ENCODE measurements around the gene LACRT.
"Not testable (repeated sequence)": the region's sequence is repeated elsewhere in the genome, so short reads cannot be mapped to it uniquely, and the experiment has no call there.

The LACRT gene, protein sequence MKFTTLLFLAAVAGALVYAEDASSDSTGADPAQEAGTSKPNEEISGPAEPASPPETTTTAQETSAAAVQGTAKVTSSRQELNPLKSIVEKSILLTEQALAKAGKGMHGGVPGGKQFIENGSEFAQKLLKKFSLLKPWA

DNA sequence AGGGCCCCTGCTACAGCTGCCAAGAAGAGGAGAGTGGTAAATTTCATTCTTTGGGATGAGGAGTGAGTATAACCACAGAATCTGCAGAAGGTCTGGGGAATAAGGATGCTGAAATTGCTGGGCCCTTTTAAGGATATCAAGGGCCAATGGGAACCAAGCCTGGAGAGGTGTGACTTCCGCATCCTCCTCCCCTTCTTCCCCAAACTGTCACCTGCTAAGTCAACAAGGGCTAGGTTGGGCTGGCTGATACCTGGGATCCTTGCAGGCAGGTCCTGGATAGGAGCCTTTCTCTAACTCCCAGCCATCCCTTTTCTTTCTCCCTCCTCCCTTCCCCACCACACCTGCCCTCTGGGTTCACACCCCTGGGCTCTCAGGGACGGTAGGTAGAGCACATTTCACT is at the start of gene LACRT:
Gene LACRT, minus strand, starts transcription at position 101 of the 400 bp plus-strand sequence. Its CDS starts 54 bp downstream, at position 47.
- DNase-seq (ENCODE audit: low read depth in 4 of 4, low spot score in 1 of 4), result no peak

DNA sequence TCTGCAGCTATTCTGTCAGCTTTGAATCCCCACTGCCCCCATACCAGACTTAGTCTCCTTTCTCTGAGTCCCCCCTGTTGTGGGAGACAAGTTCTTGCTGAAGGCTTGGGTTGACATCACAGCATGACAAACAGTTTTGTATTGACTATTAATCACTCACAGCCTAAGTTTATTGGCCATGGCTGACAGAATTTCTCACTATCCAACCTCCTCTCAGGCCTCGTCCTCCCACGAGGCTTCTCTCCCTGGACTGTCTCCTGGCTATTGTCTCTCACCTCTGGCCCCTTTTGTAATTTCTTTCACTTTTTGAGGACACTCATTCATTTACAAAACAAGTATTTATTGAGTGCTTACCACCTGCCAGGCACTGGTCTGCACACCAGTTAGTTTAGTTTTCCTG is 48.7 kb upstream of the LACRT start:
- no peak for DNase-seq (ENCODE audit: low read depth in 4 of 4, low spot score in 1 of 4)

DNA sequence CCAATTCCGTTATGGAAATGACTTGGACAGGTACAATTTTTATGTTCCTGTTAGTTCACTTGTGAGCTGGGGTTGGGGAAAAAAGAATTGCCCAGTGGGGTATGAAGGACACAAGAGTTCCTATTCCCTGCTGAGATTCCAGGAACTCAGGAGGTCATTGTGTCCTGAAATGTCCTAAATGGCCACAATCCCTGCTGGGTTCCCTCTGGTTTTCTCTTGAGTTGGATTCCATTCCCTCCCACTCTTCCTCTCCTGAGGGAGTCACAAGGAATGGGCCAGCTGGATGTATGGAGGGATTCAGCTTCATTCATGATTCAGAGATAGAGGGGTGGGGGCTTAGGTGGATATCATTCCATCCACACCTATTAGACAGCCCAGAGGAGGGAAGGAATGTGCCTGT is 48.0 kb upstream of the LACRT start:
- DNase-seq (ENCODE audit: low read depth in 4 of 4, low spot score in 1 of 4), result no peak

DNA sequence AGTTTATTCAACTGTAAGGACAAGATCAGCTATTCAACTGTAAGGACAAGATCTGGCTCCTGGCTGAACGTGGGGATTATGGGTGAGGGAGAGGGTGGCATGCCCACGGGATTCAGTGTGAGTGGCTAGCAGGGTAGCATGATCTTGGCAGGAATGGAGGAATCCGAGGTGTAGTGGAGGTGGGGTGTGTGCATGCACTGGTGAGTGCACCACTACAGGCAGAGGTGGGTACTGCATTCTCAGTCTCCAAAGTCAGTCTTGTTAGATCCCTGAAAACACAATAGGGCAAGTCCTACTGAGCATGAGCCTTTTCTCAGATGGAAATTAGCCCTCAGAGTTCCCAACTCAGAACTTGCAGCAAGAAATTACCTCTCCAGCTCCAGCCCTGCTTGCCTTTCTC is 45.7 kb upstream of the LACRT start:
- DNase-seq (ENCODE audit: low read depth in 4 of 4, low spot score in 1 of 4), result peak in 2 of 4 experiments; percentile 2 to 7

DNA sequence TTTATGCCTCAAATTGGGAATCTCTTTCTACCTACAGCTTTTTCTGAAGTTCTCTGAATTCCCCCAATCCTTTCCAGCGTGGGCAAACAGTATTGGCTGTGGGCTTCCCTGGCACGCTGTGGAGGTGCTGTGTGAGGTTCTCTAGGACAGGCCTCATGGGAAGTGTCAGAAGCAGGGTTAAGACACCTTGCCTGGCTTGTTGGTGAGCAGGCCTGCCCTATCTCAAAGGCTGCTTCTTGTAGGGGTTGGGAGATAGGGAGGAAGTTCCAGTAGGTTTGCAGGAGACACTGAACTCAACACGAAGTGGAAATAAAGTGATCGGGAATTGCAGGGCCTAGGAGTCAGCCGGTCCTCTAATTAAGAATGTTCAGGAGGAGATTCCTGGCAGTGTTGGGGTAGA is 43.4 kb upstream of the LACRT start:
- DNase-seq (ENCODE audit: low read depth in 4 of 4, low spot score in 1 of 4), result no peak

DNA sequence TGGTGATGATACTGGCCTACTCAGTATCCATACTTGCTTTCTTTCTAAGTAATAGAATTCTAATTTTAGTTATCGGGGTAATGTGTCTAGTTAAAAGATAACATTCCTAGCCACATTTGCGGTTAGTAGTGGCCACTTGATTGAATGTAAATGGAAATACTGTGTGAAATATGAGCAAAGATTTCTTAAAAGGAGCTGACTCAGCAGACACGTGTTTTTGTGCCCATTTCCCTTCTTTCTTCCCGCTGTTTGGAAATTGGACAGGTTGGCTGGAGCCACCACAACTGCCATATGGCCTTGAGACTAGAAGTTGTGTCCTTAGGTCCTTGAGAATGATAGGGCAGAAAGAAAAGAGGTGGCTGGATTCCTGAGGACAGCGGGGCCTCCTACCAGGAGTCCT is 33.2 kb upstream of the LACRT start:
- no peak for DNase-seq (ENCODE audit: low read depth in 4 of 4, low spot score in 1 of 4)

DNA sequence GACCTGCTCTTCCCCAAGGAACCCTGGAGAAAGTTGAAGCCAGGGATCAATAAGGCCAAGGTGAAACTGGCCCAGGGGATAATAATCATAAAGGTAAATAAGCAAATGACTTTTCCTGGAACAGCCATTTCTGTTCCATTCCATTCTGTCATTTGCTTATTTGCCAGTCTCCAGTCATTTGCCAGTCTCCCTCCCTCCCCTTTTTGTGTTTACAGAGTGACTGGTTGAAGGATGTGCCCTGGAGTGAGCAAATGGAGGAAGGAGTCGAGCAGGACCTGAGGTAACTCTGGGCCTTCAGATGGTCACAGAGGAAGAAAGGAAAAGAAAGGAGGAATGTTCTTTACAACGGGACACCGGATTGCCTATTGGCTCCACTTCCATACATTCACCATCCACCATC is 31.3 kb upstream of the LACRT start:
- no peak for DNase-seq (ENCODE audit: low read depth in 4 of 4, low spot score in 1 of 4)

DNA sequence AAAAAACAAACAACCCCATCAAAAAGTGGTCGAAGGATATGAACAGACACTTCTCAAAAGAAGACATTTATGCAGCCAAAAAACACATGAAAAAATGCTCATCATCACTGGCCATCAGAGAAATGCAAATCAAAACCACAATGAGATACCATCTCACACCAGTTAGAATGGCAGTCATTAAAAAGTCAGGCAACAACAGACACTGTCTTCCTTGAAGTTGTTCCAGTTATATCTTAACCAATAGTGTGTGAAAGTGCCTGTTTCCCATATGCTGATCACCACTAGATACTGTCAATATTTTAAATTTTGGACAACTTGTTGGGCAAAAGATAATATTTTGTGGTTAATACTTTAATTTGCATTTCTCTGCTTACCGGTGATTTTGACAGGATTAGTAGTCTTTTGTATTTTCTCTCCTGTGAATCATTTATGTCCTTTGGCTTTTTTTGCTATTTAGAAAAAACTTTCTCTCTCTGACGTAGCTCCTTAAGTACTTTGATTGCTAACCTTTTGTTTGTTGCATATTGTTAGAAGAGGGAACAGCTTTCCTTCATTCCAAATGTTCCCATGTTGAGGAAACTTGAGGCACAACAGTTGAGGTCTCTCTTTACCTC is 30.4 kb upstream of the LACRT start:
- DNase-seq (ENCODE audit: low read depth in 4 of 4, low spot score in 1 of 4), result not testable (repeated sequence)

DNA sequence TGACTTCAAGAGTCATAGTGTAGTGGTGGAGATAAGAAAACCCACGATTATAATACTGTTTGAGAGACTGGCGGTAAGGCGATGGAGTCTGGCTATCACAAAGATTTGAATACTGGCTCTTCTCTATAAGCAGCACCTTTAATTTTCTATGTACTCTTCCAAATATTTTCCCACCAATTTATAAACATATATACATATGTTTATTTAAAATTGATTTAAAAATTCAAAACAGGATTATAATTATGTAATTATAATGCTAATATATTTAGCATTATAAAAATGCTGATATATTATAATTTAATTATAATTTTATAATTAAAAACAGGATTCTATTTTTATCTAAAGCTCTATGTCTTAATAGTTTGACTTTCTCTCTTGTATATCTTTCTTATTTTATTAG is 28.9 kb upstream of the LACRT start:
- DNase-seq (ENCODE audit: low read depth in 4 of 4, low spot score in 1 of 4), result no peak

DNA sequence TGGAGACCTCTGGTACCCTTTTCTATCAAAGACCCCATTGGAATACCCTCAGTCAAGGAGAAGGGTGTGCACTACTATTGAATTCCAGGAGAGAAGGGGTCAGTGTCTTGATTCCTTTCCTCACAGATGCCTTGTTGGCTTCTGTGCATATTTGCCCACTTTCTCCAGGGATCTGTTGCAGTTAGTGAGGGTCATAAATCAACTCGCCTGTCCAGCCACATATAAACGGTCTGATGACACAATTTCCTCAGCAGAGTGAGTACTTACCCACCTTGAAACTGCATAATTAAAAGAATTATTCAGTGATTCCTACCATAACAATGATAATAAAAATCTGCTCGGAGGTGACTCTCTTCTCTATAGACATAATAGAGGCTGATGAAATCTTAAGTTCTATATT is 27.3 kb upstream of the LACRT start:
- no peak for DNase-seq (ENCODE audit: low read depth in 4 of 4, low spot score in 1 of 4)

DNA sequence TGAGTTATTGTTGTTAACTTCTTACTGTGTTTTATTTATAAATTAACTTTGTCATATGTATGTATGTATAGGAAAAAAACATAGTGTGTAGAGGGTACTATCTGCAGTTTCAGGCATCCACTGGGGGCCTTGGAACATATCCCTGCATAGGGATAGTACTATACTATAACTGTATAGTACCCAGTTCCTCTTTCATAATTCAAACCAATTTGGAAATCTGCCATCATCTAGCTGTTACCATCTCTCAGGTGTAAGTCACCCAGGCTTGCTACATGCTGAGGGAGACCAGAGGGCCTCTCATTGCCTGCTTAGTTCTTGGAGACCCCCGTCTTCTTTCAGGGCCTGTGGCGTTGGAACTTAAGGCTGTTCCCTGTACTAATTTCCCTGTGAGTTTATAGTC is 26.4 kb upstream of the LACRT start:
- no peak for DNase-seq (ENCODE audit: low read depth in 4 of 4, low spot score in 1 of 4)

DNA sequence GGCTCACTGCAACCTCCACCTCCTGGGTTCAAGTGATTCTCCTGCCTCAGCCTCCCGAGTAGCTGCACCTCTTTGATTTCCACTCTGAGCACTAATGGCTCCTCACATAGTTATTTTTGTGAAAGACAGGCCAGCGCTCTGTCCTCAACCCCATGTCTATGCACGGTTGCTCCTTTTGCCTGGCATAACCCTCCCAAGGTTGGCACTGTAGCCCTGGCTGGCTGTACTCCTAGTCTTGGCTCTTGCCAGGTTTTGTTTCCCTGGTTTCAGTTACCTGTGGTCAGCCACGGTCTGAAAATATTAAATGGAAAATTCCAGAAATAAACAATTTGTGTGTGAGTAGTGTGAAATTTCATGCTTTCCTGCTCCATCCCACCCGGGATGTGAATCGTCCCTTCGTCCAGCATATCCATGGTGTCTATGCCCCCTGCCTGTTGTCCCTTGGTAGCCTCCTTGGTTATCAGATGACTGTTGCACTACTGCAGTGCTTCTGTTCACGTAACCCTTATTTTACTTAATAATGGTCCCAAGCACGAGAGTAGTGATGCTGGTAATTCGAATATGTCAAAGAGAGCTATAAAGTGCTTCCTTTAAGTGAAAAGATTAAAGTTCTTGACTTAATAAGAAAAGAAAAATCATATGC is 25.7 kb upstream of the LACRT start:
- DNase-seq (ENCODE audit: low read depth in 4 of 4, low spot score in 1 of 4), result no peak

DNA sequence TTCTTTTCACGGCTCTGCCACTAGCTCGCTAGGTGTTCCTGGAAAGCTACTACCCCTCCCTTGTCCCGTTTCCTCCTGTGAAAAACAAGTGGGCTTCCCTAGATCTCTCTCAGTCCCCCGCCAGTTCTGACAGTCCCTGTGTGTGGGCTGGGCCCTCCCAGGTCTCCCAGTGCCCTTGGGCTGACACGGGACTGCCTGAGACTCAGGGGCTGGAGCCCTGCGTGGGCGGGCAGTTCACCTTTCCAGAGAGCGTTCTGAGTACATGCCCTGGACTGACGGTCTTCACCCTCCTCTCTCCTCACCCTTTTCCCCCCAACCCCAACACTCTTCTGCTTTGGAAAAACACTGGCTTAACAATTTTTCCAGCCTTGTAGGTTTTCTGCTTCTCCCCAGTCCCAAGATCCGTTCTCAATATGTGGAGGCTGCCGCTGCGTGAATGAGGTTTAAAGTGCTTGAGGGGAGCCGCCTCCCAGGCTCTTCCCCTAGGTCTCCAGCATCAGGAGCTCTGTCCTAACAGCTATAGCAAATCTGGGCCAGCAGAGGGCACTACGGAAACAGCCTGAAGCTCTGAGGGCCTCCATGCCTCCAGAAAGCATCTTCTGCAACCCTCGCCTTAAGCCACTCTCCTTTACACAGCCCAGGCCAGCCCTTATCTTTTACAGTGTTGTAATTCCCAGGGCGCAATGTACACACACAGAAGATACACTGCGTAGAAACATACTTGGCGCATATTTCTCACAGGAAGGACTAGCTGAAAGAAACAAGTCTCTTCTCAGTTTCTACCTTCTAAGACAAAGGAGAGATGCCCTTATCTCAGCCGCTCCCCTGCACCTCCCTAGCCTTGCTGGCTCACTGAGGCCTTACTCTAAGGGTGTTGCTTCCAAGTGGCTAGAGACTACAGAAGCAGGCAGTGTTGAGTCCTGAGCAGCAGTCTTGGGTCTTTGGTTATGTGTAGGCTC is 23.9 kb upstream of the LACRT start:
- DNase-seq (ENCODE audit: low read depth in 4 of 4, low spot score in 1 of 4), result peak; percentile 5 to 41 (median 14)

DNA sequence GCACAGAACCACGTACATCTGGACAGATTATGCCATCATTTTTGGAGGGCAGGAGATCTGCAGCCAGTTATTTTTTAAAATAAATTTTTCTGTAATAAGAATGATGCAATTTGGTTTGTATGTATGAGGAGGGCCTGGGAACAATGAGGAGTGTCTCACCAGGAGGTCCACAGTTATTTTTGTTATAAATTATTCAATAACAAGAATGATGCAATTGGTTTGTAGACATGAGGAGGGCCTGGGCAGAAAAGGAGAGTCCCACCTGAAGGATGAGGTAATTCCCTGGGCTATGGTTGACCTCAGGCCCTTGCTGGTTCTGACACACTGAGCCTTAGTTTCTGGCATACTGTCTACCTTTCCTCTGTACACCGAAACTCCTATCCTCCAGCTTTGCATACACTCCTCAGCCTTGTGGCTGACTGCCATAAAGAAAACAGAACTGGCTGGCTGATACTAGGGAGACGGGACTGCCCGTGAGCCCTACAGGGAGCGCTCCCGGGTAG is 22.5 kb upstream of the LACRT start:
- DNase-seq (ENCODE audit: low read depth in 4 of 4, low spot score in 1 of 4), result no peak

DNA sequence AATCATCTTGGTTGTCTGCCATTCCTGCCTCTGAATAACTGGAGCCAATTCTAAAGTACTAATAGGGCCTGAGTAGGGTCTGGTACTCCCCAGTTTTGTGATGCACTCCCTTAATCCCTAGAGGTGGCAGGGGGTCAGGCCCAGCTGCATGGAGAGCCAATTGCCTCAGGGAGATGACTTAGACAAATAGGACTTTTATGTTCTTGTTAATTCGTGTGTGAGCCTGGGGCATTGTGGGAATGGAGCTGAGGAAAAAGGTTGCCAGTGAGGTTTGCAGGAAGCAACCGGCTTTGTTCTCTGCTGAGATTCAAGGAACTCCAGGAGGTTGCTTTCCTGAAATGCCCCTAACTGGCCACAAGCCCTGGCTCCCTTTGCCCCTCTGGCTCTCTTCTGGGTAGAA is 20.2 kb upstream of the LACRT start:
- DNase-seq (ENCODE audit: low read depth in 4 of 4, low spot score in 1 of 4), result no peak

DNA sequence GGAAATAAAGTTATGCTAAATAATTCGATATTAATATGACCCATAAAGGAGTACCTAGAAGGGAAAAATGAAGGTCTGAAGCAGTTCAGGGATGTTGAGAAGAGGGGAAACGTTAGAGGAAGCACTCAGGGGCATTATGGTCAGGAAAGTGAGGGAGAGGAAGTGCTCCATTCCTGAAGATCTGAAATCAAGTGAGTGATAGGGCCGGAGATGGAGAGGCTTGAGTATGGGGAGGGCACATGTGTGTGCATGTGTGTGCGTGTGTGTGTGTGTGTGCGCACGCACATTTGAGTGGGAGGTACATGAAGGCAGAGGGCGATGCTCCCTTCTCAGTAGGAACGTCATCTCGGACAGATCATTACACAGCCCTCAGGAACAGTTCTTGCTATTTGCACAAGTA is 18.3 kb upstream of the LACRT start:
- no peak for DNase-seq (ENCODE audit: low read depth in 4 of 4, low spot score in 1 of 4)

DNA sequence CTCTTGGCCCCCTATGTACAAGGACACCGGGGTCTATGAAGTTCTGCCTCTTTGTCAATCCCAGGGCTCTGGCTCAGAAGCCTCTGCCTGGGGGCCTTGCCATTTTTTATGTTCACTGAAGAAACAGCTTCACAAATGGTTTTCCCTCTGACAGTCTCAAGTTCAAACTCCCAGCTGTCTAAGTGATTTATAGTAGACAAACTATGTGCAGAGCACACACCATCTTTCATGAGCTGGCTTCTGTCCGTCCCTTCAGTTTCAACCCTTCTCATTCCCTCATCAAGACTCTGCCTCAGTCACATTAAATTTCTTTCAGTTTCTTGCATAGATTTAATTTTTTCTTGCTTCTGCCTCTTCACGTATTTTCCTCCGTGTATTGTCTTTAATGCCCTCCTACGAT is 16.2 kb upstream of the LACRT start:
- no peak for DNase-seq (ENCODE audit: low read depth in 4 of 4, low spot score in 1 of 4)

DNA sequence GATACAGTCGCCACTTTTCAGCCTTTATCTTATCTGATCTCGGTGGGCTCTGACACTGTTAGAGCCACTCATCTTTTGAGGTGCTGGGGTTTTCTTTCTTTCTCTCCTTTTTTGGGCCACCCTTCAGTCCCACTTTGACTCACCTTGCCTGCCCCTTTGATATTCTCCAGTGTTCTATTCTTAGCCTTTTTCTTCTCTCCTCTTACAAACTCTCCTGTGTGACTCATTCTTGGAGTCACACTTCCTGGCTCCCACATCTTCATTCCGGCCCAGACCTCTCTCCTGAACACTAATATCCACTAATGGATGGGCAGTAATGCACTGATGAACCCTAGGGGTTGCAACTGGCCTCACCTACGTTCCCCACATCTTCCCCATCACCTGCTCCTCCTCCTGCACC is 15.7 kb upstream of the LACRT start:
- no peak for DNase-seq (ENCODE audit: low read depth in 4 of 4, low spot score in 1 of 4)

DNA sequence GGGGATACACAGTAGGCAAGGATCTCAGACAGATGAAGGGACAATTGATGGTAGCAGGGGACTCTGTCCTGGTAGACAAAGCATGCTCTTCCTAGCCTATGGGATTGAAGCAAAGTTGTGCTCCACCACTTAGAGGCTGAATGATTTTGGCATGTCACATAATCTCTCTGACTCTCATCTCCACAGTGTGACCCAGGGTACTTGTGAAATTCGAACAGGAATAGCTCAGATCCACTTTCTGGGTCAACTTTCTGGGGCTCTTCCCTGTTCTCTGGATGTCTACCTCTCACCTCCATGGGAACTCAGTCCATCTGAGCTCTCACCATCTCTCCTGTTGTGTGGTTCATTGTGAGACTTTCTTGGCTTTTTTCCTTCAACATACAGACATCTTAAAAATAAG is 15.1 kb upstream of the LACRT start:
- no peak for DNase-seq (ENCODE audit: low read depth in 4 of 4, low spot score in 1 of 4)

DNA sequence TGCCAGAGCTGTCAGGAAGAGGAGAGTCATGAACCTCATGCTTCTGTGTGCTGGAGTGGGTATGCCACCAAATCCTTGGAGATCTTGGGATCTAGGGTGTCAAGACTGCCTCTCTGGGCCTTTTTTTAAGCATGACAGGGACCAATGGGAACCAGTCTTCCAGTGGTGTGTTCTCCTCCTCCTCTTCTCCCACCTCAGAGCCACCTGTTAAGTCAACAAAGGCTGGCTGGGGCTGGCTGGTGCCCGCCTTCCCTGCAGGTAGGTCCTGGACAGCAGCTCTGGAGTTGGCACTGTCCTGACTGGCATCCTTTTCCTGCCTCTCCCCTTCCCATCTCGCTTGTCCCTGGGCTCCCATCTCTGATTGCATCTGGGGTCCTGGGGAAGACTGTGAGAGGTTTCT is 13.6 kb upstream of the LACRT start, which contains the start of gene DCD:
Gene DCD, minus strand, starts transcription at position 101 of the 400 bp plus-strand sequence. Its CDS starts 62 bp downstream, at position 39.
- DNase-seq (ENCODE audit: low read depth in 4 of 4, low spot score in 1 of 4), result no peak

DNA sequence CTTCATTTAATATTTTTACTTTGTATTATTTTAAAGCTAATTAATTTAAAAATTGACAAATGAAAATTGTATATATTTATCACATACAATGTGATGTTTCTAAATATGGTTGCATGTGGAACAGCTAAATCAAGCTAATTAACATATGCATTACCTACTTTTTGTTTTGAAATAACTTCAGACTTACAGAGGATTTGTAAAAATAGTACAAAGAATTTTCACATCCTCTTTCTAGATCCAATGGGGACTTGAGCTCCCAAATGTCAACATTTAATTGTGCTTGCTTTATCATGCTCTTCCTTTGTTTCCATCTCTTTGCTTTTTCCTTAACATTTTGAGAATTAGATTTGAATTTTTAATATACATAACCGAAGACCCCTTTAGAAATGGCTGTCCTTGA is 6.9 kb upstream of the LACRT start:
- DNase-seq (ENCODE audit: low read depth in 4 of 4, low spot score in 1 of 4), result no peak
